HepG2 (cell line): ENCODE measurements around the gene KIAA1614. TPM values are rescaled to one million over a fixed set of nuclear protein-coding genes. Genes with fewer than 3 reads are reported as not detected.

Experiments used
- ATAC-seq: fragments of 200-7000 bp; cut with Tn5 transposase; 3 replicates; pipeline ENCODE4 v1.9.1; 2020; ENCODE audit warnings: mild to moderate bottlenecking, moderate library complexity
- BruUV-seq: library from RNA; stranded (reverse); fragments of 400-500 nt; replicated peaks from 2 replicates; lab custom pipeline; 2021; lab: Mats Ljungman, UMichigan
- CTCF ChIA-PET: fragments of 300-600 bp; formaldehyde crosslinking; extraction: SDS; loops from one replicate; lab custom pipeline; 2021; ENCODE audit warnings: low total read pairs, inconsistent platforms, low intra/inter-chr PET ratio; lab: Yijun Ruan, JAX
- POLR2A ChIA-PET: fragments of 350-600 bp; sonication (Branson Sonifier 250); formaldehyde crosslinking; loops from one replicate; lab custom pipeline; 2020; ENCODE audit warnings: antibody characterized with exemption, inconsistent platforms; lab: Yijun Ruan, JAX
- DNase-seq: peaks from one replicate; pipeline ENCODE4 v3.0.0-alpha.2; 2015; ENCODE audit warnings: low spot score
- FAIRE-seq: peaks from 3 replicates; lab custom pipeline; 2011; peaks lifted over from hg19 to GRCh38; lab: Jason Lieb, UNC
- H2AFZ ChIP-seq: one replicate; pipeline ENCODE4 v1.6.1; 2011; ENCODE audit warnings: low read length, inconsistent platforms
- H3K27ac ChIP-seq: fragments of 300-600 bp; 3 replicates; pipeline ENCODE4 v1.8.0; 2011; ENCODE audit warnings: mixed run types, mild to moderate bottlenecking, mixed read lengths, low read length, inconsistent platforms; ENCODE audit not compliant: insufficient read depth; ENCODE audit errors: extremely low read length
- H3K27me3 ChIP-seq, 2 experiments: fragments of 200-600 bp in 1 of 2; 2 replicates in 1 of 2; 3 replicates in 1 of 2; pipeline versions ENCODE4 v1.6.0 to v1.8.0; 2011; ENCODE audit warnings: low read length in 2 of 2, mild to moderate bottlenecking in 2 of 2, moderate library complexity in 2 of 2, inconsistent platforms in 1 of 2; ENCODE audit not compliant: insufficient read depth in 2 of 2, control insufficient read depth in 1 of 2
- H3K36me3 ChIP-seq, 2 experiments: fragments of 200-600 bp in 1 of 2; replicated peaks in 1 of 2; 2 replicates in 1 of 2; 3 replicates in 1 of 2; pipeline versions ENCODE4 v1.5.1 to v1.8.0; 2011; ENCODE audit warnings: low read length in 2 of 2, inconsistent platforms in 1 of 2; ENCODE audit not compliant: insufficient read depth in 2 of 2, control insufficient read depth in 1 of 2
- H3K4me1 ChIP-seq: 2 replicates; pipeline ENCODE4 v1.5.1; 2012; ENCODE audit warnings: low read length, inconsistent platforms; ENCODE audit not compliant: insufficient read depth
- H3K4me2 ChIP-seq: 2 replicates; pipeline ENCODE4 v1.6.0; 2011; ENCODE audit warnings: low read depth, low read length, inconsistent platforms
- H3K4me3 ChIP-seq, 3 experiments: fragments of 200-600 bp in 1 of 3; sonication (generic), shearing (Covaris generic) in 1 of 3; replicated peaks in 1 of 3; 2 replicates each; pipeline ENCODE4 v1.5.1; 2011 to 2016; ENCODE audit warnings: low read length in 3 of 3, inconsistent platforms in 2 of 3, low read depth in 2 of 3, mild to moderate bottlenecking in 2 of 3, control low read depth in 1 of 3, mixed read lengths in 1 of 3; ENCODE audit not compliant: insufficient read depth in 1 of 3
- H3K79me2 ChIP-seq: one replicate; pipeline ENCODE4 v1.6.1; 2011; ENCODE audit warnings: low read length, inconsistent platforms; ENCODE audit not compliant: insufficient read depth
- H3K9ac ChIP-seq: 2 replicates; pipeline ENCODE4 v1.6.0; 2011; ENCODE audit warnings: mild to moderate bottlenecking, low read depth, low read length, inconsistent platforms; ENCODE audit not compliant: insufficient read depth
- H3K9me3 ChIP-seq: 2 replicates; pipeline ENCODE4 v1.5.1; 2012; ENCODE audit warnings: mild to moderate bottlenecking, low read length
- H4K20me1 ChIP-seq: 2 replicates; pipeline ENCODE4 v1.6.0; 2011; ENCODE audit warnings: inconsistent platforms, mild to moderate bottlenecking, low read length, moderate library complexity; ENCODE audit not compliant: insufficient read depth
- ASH2L ChIP-seq: fragments of 300-600, 200-600 bp; sonication (generic); IDR thresholded peaks from 2 replicates; pipeline ENCODE4 v1.7.0; 2017; ENCODE audit warnings: low read depth, mild to moderate bottlenecking, moderate library complexity, mixed read lengths, low read length; ENCODE audit not compliant: insufficient read length
- FOXP4 ChIP-seq: sonication (generic); formaldehyde crosslinking; IDR thresholded peaks from 2 replicates; pipeline ENCODE4 v1.4.0; 2020; ENCODE audit warnings: missing genetic modification reagents
- HNRNPL ChIP-seq: fragments of 200-400 bp; formaldehyde crosslinking; IDR thresholded peaks from 2 replicates; pipeline ENCODE4 v1.6.1; 2017; ENCODE audit warnings: mild to moderate bottlenecking, low read depth, low read length
- KDM4B ChIP-seq: sonication (generic); formaldehyde crosslinking; IDR thresholded peaks from 2 replicates; pipeline ENCODE4 v1.4.0; 2020; ENCODE audit warnings: missing genetic modification reagents
- SATB2 ChIP-seq: sonication (generic); formaldehyde crosslinking; IDR thresholded peaks from 2 replicates; pipeline ENCODE4 v1.5.0; 2020; ENCODE audit warnings: missing genetic modification reagents
- ZNF160 ChIP-seq: sonication (generic); formaldehyde crosslinking; IDR thresholded peaks from 2 replicates; pipeline ENCODE4 v1.8.0; 2022; ENCODE audit warnings: mild to moderate bottlenecking, inconsistent platforms, missing genetic modification reagents
- ZNF335 ChIP-seq: sonication (generic); formaldehyde crosslinking; IDR thresholded peaks from 2 replicates; pipeline ENCODE4 v1.4.0; 2020; ENCODE audit warnings: missing genetic modification reagents
- ZNF580 ChIP-seq: IDR thresholded peaks from 2 replicates; pipeline ENCODE4 v1.6.1; 2016; ENCODE audit warnings: low read depth, borderline replicate concordance
- WGBS: methylation state at CpG from one replicate; pipeline ENCODE4 v1.1.6; 2017; ENCODE audit warnings: low lambda C conversion rate; 5-methylcytosine and 5-hydroxymethylcytosine counted together
- in situ Hi-C: cut with HindIII; loops from 2 replicates; pipeline ENCODE4 v1.10.0; 2017; ENCODE audit warnings: low pct_unique_long_range_greater_than_20kb; ENCODE audit not compliant: extremely low pct_ligation_motif_present
- intact Hi-C: fragments of 100-400 bp; cut with micrococcal nuclease; formaldehyde crosslinking; loops from one replicate; pipeline ENCODE4 v1.10.0; 2022; ENCODE audit not compliant: unreplicated experiment
- polyA plus RNA-seq, 8 experiments: library from polyadenylated mRNA; depleted of rRNA in 3 of 8; stranded (reverse) in 7 of 8; unstranded in 1 of 8; fragments of >200 nt; fragmentation: Illumina TruSeq in 4 of 8; extraction: Trizol in 4 of 8; gene quantifications; 2 replicates each; pipeline versions ENCODE4 v1.2.1 to v1.2.3, GENCODE V29; 2011 to 2016; ENCODE audit warnings: low read depth in 4 of 8, missing spikeins in 1 of 8, mixed read lengths in 1 of 8; ENCODE audit not compliant: insufficient read depth in 1 of 8
- total RNA-seq, 5 experiments: library from RNA; depleted of rRNA; stranded (reverse); fragments of >200 nt; fragmentation: Illumina TruSeq; extraction: Trizol; gene quantifications; 2 replicates each; pipeline ENCODE4 v1.2.3, GENCODE V29; 2016; ENCODE audit warnings: low read depth in 1 of 5

Gene KIAA1614
- total and polyA plus RNA-seq, 2 of the 13 experiments (the other 11 are each of a cell fraction or from before 2014, with no cell fraction given) = 0.15 to 0.77 TPM

GRCh38 chr1:180940445-180940844 is 27.7 kb downstream of the KIAA1614 start:
- no peak for TF ChIP-seq ZNF335 (CRISPR knock-in tag)
- no peak for TF ChIP-seq HNRNPL
- TF ChIP-seq ASH2L = no peak
- no peak for TF ChIP-seq ZNF160 (CRISPR knock-in tag)
- TF ChIP-seq ZNF580 (CRISPR knock-in tag) = no peak
- TF ChIP-seq SATB2 = no peak
- no peak for TF ChIP-seq KDM4B (CRISPR knock-in tag)
- TF ChIP-seq FOXP4 = no peak
- no peak for FAIRE-seq
- Histone ChIP-seq H3K27me3 (no peaks in the 10 kb centered on the region; a peak in 1 of 5 replicates), H3K27ac (no peak overlapping the region), H3K79me2 (no peaks in the 10 kb centered on the region), H3K9me3 (no peaks in the 10 kb centered on the region), H3K4me2 (no peak overlapping the region), H4K20me1 (no peaks in the 10 kb centered on the region), H3K9ac (no peak overlapping the region), H3K4me1 (peaks cover 13% of the 10 kb centered on the region), H2AFZ (no peak overlapping the region), H3K4me3 (no peak overlapping the region), H3K36me3 (no peaks in the 10 kb centered on the region)
- intact Hi-C loops = no loop called here
- DNase-seq = no peak
- ChIA-PET POLR2A (interaction anchor here (1.4 kb wide), 1 partner anchor 15 kb away, joined by 3 read pairs; no protein-coding TSS in a partner anchor), CTCF (no interaction called here)
- 58% methylated on average over 5 of the region's 5 CpGs for WGBS
- BruUV-seq = no TSS peak
- in situ Hi-C loops = no loop called here
- no peak for ATAC-seq
